Pons (tissue), 1 donor: ENCODE data around the gene IMPG1.

Source experiments
- DNase-seq: peaks from one replicate; pipeline ENCODE4 v3.0.0-alpha.2; 2016; ENCODE audit warnings: low spot score

IMPG1 gene

GRCh38 chr6:76072562-76072961 lies at the start of gene IMPG1:
Gene IMPG1, minus strand, starts transcription at chr6:76072662. Its CDS starts 174 bp downstream, at chr6:76072488.
- DNase-seq = no peak

- no peak for DNase-seq
These were observed 47.8 kb upstream of the IMPG1 start for GRCh38 chr6:76120302-76120701.

GRCh38 chr6:76073281-76073680 lies 819 bp upstream of the IMPG1 start:
- no peak for DNase-seq

- DNase-seq = no peak
These were observed 15.0 kb downstream of the IMPG1 start for GRCh38 chr6:76057469-76057868.

GRCh38 chr6:76052314-76052713 lies 20.1 kb downstream of the IMPG1 start:
- no peak for DNase-seq

GRCh38 chr6:76043690-76044089 lies 28.8 kb downstream of the IMPG1 start:
- DNase-seq = no peak

GRCh38 chr6:76035713-76036112 lies 36.7 kb downstream of the IMPG1 start:
- DNase-seq = no peak

- DNase-seq = no peak
These were observed 46.4 kb downstream of the IMPG1 start for GRCh38 chr6:76026101-76026500.

GRCh38 chr6:76014626-76015530 lies 57.6 kb downstream of the IMPG1 start:
- DNase-seq = no peak

- no peak for DNase-seq
These were observed 68.3 kb downstream of the IMPG1 start for GRCh38 chr6:76004202-76004601.

GRCh38 chr6:76003686-76004085 lies 68.8 kb downstream of the IMPG1 start:
- DNase-seq = no peak

GRCh38 chr6:76003113-76003512 lies 69.3 kb downstream of the IMPG1 start:
- no peak for DNase-seq

- DNase-seq = no peak
These were observed 71.8 kb downstream of the IMPG1 start for GRCh38 chr6:76000629-76001028.

- DNase-seq = no peak
These were observed 74.8 kb downstream of the IMPG1 start for GRCh38 chr6:75997696-75998095.

GRCh38 chr6:75993236-75994162 lies 79.0 kb downstream of the IMPG1 start:
- DNase-seq = no peak

GRCh38 chr6:75991941-75992340 lies 80.5 kb downstream of the IMPG1 start:
- no peak for DNase-seq

GRCh38 chr6:75986935-75987334 lies 85.5 kb downstream of the IMPG1 start:
- DNase-seq = no peak

- no peak for DNase-seq
These were observed 96.6 kb downstream of the IMPG1 start for GRCh38 chr6:75975904-75976303.

- DNase-seq = no peak
These were observed 102.4 kb downstream of the IMPG1 start for GRCh38 chr6:75970093-75970492.

GRCh38 chr6:75968143-75968542 lies 104.3 kb downstream of the IMPG1 start:
- no peak for DNase-seq

- no peak for DNase-seq
These were observed 108.9 kb downstream of the IMPG1 start for GRCh38 chr6:75963569-75963968.

GRCh38 chr6:75952128-75952527 lies 120.3 kb downstream of the IMPG1 start:
- no peak for DNase-seq

GRCh38 chr6:75947935-75948334 lies 124.5 kb downstream of the IMPG1 start:
- DNase-seq = no peak
